ENCODE data around the gene BAK1.
"Not testable (repeated sequence)": the region's sequence is repeated elsewhere in the genome, so short reads cannot be mapped to it uniquely, and the experiment has no call there.

BAK1 gene

DNA sequence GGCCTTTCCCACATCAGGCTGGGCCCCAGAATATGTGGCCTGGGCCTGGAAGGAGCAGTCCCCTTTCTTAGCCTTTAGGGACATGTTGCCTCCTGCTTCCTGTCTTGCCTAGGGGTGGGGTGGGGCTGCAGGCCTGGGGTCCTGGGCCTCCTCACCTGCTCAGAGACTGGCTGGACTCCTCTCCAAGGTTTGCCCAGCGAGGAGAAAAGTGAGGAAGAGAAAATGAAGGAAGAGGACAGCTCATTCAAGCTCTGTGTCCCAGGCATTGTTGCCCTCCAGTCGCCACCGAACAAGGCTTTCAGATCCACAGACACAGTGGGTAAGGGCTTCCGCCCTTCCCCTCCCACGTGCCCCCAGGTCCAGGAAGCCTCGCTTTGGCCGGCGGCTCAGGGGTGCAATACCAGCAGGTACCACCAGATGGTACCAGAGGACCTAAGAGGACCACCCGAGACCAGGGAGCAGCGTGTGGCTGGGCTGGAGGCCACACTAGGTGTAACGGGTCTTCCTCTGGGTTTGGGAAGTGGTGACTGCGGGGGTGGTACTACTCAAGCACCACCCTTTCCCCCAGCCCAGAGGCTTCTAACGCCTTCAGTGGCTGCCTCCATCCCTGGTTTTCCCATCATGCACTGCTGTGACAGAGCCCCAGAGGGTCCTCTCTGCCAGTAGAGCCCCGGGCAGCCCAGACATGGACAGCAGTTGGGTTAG lies 5.5 kb upstream of the BAK1 start:
- DNase-seq = peak; percentile 79

DNA sequence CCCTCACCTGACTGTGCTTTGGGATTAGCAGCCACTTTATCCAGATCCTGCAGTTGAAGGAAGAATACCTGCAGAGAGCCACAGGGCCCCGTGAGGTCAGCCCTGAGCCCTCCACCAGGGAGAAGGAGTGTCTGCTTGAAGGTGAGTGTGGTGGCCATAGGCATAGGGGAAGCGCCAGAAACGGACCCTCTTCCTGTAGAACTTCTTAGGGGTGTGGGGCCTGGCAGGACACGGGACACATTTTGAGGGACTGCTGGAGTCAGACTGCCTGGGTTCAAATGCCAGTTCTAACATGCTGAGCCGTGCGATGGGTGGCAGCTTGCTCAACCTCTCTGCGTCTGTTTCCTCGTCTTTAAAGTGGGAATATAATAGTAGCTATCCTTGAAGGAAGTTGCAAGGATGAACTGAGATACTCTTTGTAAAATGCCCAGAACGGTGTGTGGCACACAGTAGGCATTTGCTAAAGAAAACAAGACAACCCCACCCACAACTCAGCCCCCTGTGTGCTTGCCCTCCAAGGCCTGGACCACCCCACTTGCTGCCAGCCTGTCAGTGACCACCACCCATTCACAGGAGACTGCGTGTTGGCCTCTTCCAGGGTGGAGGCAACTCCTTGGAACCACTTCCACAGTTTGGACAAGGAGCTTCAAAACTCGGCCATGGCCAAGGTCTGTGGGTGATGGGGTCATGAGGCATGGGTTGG lies 4.8 kb upstream of the BAK1 start:
- DNase-seq = no peak

DNA sequence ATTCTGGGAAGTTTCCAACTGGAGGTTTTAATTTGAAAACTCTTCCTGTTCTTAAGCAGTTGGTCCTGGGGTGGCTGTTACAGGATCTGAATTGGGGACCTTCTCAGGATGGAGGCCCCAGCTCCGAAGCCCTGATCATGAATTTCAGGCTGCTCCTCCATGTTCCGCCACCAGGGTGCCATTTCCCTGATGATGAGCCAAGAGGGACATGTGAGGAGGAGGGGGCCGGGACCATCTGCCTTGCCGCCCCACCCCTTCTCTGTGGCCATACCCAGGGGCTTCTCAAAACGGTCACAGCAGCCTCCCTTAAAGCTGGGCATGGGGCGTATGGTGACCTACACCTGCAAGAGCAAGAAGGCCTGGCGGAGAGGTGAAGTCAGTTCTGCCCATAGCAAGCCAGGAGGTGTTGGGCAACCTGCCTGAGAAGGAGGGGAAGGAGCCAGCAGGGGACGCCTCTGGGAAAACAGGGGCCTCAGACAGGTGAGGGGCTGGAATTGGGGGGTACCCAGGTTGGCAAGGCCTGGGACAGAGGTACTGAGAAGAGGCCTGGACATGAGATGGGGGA lies 3.6 kb upstream of the BAK1 start:
- no peak for DNase-seq

DNA sequence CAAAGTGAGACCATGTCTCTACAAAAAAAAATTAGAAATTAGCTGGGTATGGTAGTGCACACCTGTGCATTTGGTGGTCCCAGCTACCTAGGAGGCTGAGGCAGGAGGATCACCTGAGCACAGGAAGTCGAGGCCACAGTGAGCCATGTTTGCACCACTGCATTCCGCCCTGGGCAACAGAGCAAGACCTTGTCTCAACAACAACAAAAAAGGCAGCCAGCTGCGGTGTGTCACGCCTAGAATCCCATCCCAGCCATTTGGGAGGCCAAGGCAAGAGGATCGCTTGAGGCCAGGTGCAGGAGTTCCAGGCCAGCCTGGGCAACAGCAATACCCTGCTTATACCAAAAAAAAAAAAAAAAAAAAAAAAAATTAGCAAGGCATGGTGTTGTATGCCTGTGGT lies 1.1 kb upstream of the BAK1 start:
- DNase-seq = no peak

DNA sequence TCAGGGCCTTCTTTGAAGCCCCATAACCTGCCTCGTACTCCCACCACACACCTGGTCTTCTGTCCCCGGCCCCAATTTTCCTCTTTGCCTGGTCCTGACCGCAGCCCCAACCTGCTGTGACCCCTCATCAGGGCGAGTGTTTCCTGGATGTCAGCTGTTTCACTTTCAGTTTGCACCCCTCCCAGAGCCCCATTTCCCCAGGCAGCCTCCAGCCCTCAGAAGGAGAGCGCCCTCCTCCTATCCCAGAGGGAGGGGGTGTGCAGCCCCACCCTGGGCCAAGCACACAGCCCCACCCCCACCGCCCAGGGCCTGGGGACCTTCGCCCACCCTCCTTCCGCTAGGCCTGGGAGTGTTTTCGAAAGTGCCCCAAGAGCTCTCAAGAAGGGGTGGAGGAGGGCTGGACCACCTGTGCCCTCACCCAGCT lies 1.5 kb downstream of the BAK1 start:
- peak; percentile 32 for DNase-seq

DNA sequence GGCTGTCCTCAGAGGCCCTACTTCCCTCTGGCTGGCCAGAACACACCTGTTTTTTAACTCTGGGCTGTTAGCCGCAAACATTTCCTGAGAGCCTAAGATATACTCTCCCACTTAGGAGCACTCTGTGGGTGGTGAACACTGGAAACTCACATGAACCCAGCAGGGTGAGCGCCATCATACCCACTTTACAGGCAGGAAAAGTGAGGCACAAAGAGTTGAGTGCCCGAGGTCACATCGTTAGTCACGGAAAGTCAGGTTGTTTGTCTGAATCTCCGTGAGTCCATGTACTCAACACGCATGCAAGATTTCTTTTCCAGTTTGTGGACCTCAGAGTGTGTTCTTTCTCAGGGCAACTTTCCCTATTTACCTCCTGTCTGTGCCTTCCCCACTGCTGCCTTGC lies 1.9 kb downstream of the BAK1 start:
- no peak for DNase-seq

DNA sequence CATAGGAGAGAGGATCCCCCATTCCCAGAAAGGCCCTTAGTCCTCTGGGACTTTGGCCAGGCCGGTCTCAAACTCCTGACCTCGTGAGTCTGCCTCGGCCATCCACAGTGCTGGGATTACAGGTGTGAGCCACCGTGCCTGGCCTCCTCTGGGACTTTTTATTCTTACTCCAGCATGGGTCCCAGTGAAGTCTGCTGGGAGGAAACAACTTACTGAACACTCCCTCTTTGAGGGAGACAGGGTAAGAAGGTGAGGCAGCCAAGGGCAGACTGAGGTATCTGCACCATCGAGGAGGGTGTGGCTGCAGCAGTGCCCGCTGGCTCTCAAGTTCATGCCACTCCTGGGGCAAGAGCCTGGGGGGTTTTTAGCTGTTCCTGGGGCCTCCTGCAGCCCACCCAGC lies 2.4 kb downstream of the BAK1 start:
- DNase-seq = no peak

DNA sequence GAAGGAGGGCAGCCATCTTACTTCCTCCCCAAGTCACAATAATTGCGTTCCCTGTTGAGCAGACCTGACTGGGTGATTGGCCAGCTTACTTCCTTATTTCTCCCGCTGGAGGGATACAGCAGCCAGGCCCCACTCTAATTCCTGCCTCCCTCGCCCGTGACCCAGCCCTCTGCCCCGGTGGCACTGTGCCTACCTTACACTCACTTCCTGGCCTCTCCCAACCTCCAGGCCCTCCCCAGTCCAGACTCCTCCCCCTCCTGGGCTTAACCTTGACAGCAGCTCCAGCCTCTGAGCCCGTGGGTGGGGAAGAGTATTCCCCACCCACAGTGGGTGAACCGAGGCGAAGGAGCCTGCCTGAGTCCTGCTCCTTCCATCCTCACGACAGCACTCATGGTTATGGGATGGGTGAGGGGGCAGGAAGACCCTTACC lies 3.0 kb downstream of the BAK1 start:
- no peak for DNase-seq

DNA sequence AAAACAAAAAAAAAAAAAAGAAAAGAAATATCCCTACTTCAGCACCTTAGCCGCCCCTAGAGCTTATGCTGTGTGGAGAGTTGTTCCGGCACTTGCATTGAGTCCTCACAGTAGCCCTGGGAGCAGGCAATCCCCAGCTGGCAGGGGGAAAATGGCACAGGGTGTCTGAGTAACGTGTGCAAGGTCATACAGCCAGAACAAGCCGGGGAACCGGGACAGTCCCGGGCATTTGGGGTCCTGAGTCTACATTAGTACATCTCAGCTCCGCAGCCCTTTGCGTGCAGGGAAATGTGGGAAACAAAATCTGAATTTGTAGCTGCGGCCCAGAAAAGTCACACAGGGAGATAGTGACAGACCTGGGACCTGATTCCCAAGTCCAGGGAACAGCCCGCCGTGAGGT lies 3.4 kb downstream of the BAK1 start:
- DNase-seq = no peak

DNA sequence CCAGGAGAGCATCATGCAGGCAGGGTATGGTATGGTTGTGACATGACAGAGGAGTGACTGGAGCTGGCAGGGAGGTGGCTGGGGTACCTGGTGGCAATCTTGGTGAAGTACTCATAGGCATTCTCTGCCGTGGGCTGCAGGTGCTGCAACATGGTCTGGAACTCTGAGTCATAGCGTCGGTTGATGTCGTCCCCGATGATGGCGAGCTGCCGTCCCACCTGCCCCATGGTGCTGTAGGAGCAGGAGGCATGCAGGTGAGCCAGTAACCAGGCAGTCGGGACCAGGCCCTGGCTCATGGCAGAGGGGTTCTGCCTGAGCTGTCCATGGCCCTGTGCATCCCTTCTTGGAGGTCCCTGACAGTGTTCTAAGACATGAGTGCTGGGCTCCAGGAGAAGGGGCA lies 4.9 kb downstream of the BAK1 start:
- no peak for DNase-seq

DNA sequence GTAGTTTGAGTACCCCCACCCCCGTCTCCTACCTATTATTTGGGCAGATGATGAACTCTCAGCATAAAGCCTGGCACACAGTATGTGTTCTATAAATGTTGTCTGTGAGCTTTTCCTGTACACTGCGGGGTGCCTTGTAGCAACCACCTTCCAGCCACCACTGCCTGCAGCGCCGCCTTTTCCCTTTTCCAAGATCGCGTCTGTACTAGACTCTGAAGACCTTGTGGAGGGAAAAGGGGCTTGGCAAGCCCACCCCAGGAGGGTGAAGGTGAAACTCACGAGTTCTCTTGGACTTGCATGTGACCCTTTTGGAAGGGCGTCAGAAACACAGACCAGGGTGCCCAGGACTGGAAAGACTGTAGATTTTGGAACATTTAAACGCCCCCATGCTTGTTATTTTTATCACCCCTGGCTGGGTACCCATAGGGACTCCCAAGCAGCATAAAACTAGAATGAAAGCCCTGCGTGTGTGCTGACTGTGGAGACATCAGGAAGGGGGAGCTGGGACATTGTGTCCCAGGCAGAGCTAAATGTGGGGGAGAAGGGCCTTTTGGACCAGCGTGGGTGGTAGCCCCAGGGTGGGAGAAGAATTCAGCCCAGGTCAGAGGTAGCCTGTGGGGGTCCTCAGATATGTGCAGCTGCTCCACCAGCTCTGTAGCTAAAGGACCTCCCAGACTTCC lies 8.3 kb downstream of the BAK1 start:
- no peak for DNase-seq

DNA sequence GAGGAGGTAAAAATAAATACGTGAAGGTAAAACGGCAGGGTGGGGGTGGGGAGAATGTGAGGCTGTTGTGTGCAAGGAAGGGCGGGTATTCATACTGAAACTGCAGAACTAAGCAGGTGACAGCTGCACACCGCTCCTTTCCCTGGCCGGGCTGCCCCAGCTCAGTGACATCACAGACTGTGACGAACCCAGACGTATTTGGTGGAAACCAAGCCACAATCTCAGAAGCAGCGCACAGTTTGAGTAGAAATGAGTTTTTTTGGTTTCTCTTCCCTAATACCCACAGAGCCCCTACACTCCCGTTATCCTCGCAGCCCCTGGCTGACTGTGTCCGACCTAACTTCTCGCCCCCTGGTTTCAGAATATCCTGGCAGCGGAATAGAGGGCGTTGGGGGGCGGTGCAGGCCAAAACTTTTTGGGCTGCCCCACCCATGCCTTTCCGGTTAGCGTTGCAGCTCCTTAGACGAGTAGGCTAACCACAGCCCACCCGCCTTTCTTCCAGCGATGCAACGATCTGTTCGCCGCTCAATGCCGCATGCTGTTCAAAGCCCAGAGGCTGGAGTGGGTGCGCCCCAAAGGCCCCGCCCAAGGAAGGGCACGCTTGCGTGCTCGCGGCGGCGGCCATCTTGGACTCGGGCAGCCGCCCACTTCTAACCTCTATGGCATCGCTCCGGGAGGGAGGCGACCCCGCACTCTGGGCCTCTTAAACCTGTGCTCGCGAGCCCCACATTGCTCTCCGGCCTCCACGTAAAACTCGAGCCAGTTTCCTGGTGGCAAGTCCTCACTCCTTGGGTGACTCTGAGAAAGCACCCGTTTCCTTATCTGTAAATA lies 9.1 kb downstream of the BAK1 start:
- peak; percentile 84 for DNase-seq

DNA sequence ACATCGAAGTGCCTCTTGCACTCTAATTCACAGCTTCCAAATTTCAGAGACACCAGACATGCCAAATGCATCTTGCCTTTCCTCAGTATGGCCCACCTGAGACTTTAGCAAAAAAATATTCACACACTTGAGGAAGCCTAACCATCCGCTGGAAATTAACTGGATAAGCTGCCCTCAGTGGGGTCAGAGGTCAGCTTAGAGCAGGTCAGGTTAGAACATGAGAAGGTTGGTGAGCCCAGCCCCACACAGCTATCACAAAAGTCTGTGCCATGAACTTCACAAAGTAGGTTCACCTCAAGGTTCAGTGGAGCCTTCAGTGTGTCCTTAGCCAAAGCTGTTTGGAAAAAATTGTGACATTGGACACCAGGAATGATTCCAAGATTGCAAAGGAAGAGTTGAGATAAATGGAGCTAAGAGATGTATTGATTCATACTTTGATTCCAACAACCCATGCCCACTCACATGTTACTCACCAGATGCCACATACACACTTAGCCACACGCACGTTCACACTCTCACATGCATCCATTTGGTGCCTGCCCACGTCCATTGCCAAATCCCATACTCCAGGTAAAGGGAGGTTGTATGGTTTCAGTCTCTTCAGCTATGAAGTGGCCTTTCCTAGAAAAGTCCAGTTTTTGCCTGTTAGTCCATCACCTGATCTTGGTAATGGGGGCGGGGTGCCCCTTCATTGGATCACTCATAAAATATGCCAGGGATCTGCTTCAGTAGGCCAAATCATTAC lies 11.1 kb downstream of the BAK1 start:
- DNase-seq = no peak

DNA sequence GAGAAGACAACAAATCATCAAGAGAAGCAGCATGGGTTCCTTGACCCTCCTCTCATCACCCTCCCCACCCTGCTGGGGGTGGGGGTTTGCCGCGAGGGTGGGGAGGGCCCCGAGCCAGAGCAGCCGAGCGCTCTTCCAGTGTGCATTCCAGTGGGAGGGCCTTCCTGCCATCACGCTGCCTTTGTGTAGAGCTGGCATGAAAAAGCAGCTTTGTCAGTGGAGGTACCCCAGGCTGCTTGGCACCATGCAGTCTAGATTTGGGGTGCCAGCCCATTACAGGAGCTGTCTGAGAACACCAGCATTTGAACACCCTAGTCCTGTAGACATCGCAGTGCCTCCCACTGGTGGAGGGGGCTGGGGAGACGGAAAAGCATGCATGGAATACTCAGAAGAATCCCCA lies 12.2 kb downstream of the BAK1 start:
- no peak for DNase-seq

DNA sequence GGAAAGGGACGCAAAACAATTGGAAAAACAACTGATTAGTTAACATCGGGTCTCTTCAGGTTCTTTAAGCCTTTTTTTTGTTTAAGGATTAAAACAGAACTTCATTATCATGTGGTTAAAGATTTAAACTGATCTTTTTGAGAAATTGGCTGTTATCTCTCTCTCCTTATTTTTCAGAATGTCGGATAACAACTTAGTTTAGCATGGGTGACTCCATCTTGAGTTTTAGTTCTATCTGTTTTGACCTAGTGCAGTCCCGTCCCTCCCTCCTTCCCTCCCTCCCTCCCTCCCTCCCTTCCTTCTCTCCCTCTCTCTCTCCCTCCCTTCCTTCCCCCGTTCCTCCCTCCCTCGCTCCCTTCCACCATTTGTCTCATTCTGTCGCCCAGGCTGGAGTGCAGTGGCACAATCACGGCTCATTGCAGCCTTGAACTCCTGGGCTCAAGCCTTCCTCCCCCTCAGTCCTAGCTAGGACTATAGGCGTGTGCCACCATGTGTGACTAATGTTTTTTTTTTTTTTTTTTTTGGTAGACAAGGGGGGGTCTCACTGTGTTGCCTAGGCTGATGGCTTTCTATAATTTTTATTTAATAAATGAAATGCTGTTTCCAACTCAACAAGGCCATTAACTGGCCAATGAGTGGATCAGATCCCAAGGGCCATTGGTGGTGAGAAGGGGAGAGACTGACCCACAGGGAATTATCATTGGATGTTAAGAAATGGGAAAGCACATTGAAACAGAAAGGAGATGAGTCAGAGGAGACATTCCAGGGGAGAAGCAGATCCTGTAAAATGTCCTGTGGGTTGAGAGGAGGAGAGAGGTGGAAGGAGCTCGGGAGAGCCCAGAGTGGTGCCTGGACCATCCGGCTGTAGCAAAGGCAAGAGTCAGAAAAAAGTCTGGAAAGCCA lies 13.6 kb downstream of the BAK1 start:
- DNase-seq = no peak

DNA sequence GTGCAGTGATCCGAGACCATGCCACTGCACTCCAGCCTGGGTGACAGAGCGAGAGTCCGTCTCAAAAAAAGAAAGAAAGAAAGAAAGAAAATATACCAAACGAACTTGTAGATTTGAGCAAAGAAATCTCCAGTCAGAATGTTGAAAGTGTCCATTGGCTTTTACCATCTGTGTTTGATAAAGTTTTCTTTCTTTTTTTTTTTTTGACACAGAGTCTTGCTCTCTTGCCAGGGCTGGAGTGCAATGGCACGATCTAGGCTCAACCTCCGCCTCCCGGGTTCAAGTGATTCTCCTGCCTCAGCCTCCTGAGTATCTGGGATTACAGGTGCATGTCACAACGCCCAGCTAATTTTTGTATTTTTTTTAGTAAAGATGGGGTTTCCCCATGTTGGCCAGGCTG lies 21.3 kb downstream of the BAK1 start:
- DNase-seq = no peak

DNA sequence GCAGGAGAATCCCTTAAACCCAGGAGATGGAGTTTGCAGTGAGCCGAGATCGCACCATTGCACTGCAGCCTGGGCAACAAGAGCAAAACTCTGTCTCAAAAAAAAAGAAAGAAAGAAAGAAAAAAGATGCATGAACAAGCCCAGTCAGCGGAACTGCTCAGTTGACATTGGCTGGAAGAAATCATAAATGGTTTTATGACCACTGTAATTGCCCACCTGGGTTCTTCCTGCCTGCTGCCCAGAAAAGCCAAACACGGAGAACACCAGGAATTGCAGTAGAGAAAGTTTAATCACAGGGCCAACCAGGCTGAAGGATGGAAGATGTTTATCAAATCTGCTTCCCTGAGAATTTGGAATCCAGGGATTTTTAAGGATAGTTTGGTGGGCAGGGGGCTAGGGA lies 22.7 kb downstream of the BAK1 start:
- DNase-seq = no peak

DNA sequence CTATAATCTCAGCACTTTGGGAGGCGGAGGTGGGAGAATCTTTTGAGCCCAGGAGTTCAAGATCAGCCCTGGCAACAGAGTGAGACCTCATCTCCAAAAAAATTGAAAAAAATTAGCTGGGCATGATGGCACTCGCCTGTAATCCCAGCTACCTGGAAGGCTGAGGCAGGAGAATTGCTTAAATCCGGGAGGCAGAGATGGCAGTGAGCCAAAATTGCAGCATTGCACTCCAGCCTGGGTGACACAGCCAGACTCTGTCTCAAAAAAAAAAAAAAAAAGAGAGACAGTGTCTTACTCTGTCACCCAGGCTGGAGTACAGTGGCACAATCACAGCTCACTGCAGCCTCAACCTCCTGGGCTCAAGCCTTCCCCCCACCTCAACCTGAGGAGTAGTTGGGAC lies 27.2 kb downstream of the BAK1 start:
- not testable (repeated sequence) for DNase-seq

DNA sequence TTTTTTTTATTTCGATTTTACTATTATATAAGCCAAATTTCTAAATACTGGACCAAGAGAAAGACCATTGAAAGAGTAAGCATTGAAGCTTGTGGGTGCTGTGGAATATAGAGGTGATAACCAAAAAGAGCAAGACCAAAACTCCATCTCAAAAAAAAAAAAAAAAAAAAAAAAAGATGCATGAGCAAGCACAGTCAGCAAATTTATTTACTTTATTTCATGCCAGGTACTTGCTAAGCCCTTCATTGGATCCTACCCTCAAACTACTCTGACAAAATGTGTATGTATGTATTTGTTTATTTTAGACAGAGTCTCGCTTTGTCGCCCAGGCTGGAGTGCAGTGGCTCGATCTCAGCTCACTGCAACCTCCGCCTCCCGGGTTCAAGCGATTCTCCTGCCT lies 27.8 kb downstream of the BAK1 start:
- no peak for DNase-seq

DNA sequence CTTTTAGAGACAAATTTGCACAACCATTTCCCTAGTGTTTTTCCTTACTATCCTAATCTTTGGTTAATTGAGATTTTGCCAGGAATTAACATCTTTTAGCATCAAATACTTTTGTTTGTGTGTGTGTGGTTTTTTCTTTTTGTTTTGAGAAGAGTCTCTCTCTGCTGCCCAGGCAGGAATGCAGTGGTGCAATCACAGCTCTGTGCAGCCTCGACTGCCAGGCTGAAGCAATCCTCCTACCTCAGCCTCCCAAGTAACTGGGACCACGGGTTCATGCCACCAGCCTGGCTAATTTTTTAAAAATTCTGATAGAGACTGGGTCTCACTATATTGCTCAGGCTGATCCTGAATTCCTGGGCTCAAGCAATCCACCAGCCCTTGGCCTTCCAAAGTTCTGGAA lies 28.5 kb downstream of the BAK1 start:
- DNase-seq = no peak

DNA sequence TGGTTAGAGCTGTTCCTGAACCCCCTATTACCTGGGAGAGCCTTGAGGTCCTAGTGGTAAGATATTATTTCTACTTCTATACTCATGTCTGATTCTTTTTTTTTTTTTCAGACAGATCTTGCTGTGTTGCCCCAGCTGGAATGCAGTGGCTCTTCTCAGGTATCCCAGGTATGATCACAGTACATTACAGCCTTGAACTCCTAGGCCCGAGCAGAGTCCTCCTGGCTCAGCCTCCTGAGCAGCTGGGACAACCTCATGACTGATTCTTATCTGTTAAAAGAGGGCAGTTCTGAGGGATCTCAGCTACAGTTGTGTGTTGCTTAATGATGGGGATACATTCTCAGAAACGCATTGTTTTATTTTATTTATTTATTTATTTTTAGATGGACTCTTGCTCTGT lies 30.2 kb downstream of the BAK1 start:
- no peak for DNase-seq
